K562 (cell line): ENCODE measurements around the gene DAD1. TPM values are rescaled to one million over a fixed set of nuclear protein-coding genes. Genes with fewer than 3 reads are reported as not detected.

Experiments
- BACH1 ChIP-seq: fragments of 200-800 bp; sonication (Bioruptor generic); IDR thresholded peaks from 2 replicates; pipeline ENCODE4 v1.6.1; 2016; ENCODE audit warnings: missing genetic modification characterization, missing compliant biosample characterization
- CHD2 ChIP-seq: IDR thresholded peaks from 2 replicates; pipeline ENCODE4 v1.6.1; 2011; ENCODE audit warnings: low read depth, low read length
- CLOCK ChIP-seq: fragments of 250-450 bp; sonication (Bioruptor Pico); IDR thresholded peaks from 2 replicates; pipeline ENCODE4 v1.4.0; 2020; ENCODE audit warnings: mild to moderate bottlenecking, moderate library complexity, borderline replicate concordance
- CUX1 ChIP-seq: fragments of 200-800 bp; sonication (Bioruptor generic); IDR thresholded peaks from 2 replicates; pipeline ENCODE4 v1.6.1; 2016; ENCODE audit warnings: missing genetic modification characterization, missing compliant biosample characterization
- GABPA ChIP-seq: fragments of 200-800 bp; sonication (Bioruptor generic); conservative IDR thresholded peaks from 2 replicates; pipeline ENCODE4 v1.6.1; 2016; ENCODE audit warnings: low read depth, missing genetic modification characterization, missing compliant biosample characterization
- NCOA2 ChIP-seq, 2 experiments: fragments of 450-650 bp; IDR thresholded peaks; 2 replicates each; pipeline ENCODE4 v1.6.1; 2018; ENCODE audit warnings: mild to moderate bottlenecking in 2 of 2, moderate library complexity in 1 of 2; ENCODE audit not compliant: partially characterized antibody in 2 of 2
- POLR2H ChIP-seq: IDR thresholded peaks from 2 replicates; pipeline ENCODE4 v1.6.1; 2016; ENCODE audit warnings: missing genetic modification characterization, low read depth, mild to moderate bottlenecking, control low read depth, missing compliant biosample characterization, moderate library complexity
- ZNF699 ChIP-seq: fragments of 250-450 bp; sonication (Bioruptor Pico); IDR thresholded peaks from 2 replicates; pipeline ENCODE4 v1.8.0; 2021; ENCODE audit warnings: mild to moderate bottlenecking, moderate library complexity; ENCODE audit not compliant: insufficient replicate concordance
- polyA plus RNA-seq, 8 experiments: library from polyadenylated mRNA; depleted of rRNA in 4 of 8; stranded (reverse) in 5 of 8; unstranded in 3 of 8; fragments of >200 nt; fragmentation: Nextera tagmentation in 2 of 8; fragmentation: Illumina TruSeq in 1 of 8; extraction: Ambion mirVana in 2 of 8; extraction: Trizol in 1 of 8; gene quantifications; 2 replicates each; pipeline versions ENCODE4 v1.2.1 to v1.2.3, GENCODE V29; 2011 to 2014; ENCODE audit warnings: inconsistent platforms in 1 of 8, missing spikeins in 1 of 8
- total RNA-seq, 7 experiments: library from RNA; depleted of rRNA in 6 of 7; stranded (reverse); fragments of >200 nt in 6 of 7; fragmentation: Illumina TruSeq in 2 of 7; extraction: Trizol in 2 of 7; gene quantifications; 2 replicates each; pipeline versions ENCODE4 v1.2.1 to v1.2.3, GENCODE V29; 2011 to 2021; ENCODE audit warnings: low replicate concordance in 1 of 7
- TF ChIP-seq, protein P1 (sequence below): fragments of 450-650 bp; formaldehyde crosslinking; IDR thresholded peaks from 2 replicates; pipeline ENCODE4 v1.4.0; 2020; ENCODE audit warnings: mild to moderate bottlenecking, moderate library complexity
- TF ChIP-seq, protein P2 (sequence below): sonication (generic); formaldehyde crosslinking; IDR thresholded peaks from 2 replicates; pipeline ENCODE4 v1.8.1; 2023; ENCODE audit warnings: mild to moderate bottlenecking, missing genetic modification reagents
- TF ChIP-seq, protein P3 (sequence below), 2 experiments: fragments of 450-650 bp in 1 of 2; sonication (generic) in 1 of 2; formaldehyde crosslinking in 1 of 2; IDR thresholded peaks in 1 of 2; conservative IDR thresholded peaks in 1 of 2; 2 replicates each; pipeline versions ENCODE4 v1.6.1 to v1.8.1; 2016 to 2023; ENCODE audit warnings: mild to moderate bottlenecking in 2 of 2, moderate library complexity in 2 of 2, inconsistent platforms in 1 of 2, missing genetic modification reagents in 1 of 2

The DAD1 gene
- total and polyA plus RNA-seq, 9 of the 15 experiments (the other 6 are each of a cell fraction or from before 2014, with no cell fraction given), result 104 to 617 (median 222) TPM

- TF ChIP-seq, protein P1, sequence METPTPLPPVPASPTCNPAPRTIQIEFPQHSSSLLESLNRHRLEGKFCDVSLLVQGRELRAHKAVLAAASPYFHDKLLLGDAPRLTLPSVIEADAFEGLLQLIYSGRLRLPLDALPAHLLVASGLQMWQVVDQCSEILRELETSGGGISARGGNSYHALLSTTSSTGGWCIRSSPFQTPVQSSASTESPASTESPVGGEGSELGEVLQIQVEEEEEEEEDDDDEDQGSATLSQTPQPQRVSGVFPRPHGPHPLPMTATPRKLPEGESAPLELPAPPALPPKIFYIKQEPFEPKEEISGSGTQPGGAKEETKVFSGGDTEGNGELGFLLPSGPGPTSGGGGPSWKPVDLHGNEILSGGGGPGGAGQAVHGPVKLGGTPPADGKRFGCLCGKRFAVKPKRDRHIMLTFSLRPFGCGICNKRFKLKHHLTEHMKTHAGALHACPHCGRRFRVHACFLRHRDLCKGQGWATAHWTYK (CRISPR knock-in tag), result no peak
- TF ChIP-seq BACH1 (tag) (peak; percentile 52; the same call in 1 of the 2 replicates), NCOA2 (IDR thresholded peaks at IDR 0.05; ENCODE audit: partially characterized antibody in 2 of 2) (no peak), GABPA (peak; percentile 81), CUX1 (no peak), ZNF699 (CRISPR knock-in tag) (no peak), CLOCK (CRISPR knock-in tag) (peak; percentile 56; the same call in 1 of the 2 replicates), CHD2 (no peak), POLR2H (tag) (no peak)
- TF ChIP-seq, protein P2, sequence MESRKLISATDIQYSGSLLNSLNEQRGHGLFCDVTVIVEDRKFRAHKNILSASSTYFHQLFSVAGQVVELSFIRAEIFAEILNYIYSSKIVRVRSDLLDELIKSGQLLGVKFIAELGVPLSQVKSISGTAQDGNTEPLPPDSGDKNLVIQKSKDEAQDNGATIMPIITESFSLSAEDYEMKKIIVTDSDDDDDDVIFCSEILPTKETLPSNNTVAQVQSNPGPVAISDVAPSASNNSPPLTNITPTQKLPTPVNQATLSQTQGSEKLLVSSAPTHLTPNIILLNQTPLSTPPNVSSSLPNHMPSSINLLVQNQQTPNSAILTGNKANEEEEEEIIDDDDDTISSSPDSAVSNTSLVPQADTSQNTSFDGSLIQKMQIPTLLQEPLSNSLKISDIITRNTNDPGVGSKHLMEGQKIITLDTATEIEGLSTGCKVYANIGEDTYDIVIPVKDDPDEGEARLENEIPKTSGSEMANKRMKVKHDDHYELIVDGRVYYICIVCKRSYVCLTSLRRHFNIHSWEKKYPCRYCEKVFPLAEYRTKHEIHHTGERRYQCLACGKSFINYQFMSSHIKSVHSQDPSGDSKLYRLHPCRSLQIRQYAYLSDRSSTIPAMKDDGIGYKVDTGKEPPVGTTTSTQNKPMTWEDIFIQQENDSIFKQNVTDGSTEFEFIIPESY (CRISPR knock-in tag), result no peak
- TF ChIP-seq, protein P3, sequence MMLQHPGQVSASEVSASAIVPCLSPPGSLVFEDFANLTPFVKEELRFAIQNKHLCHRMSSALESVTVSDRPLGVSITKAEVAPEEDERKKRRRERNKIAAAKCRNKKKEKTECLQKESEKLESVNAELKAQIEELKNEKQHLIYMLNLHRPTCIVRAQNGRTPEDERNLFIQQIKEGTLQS (IDR thresholded peaks at IDR 0.05), result peak; percentile 84
- TF ChIP-seq, protein P3 (CRISPR knock-in tag; conservative IDR thresholded peaks at IDR 0.05), result no peak
Measured at GRCh38 chr14:22556021-22556989, 32.7 kb downstream of the DAD1 start (continued).
